HTERT RPE-1 (cell line): ENCODE results near the gene HMGCL.
"Not testable (repeated sequence)": the region's sequence is repeated elsewhere in the genome, so short reads cannot be mapped to it uniquely, and the experiment has no call there.

Experiments used
- in situ Hi-C: fragments of 300-500 bp; cut with MboI; formaldehyde crosslinking; loops from 4 replicates; pipeline ENCODE4 v1.14.3; 2020; ENCODE audit warnings: low sequenced_read_pairs

HMGCL gene

GRCh38 chr1:23825076-23825761, at the start of gene HMGCL:
Gene HMGCL, minus strand, starts transcription at chr1:23825429. Its CDS starts 14 bp downstream, at chr1:23825415.
- in situ Hi-C loops, result no loop called here

- in situ Hi-C loops, result no loop called here
These were observed 47.2 kb upstream of the HMGCL start for GRCh38 chr1:23872421-23872820.

GRCh38 chr1:23869051-23869450, 43.8 kb upstream of the HMGCL start:
- in situ Hi-C loops, result no loop called here

GRCh38 chr1:23868557-23869016, 43.4 kb upstream of the HMGCL start:
- in situ Hi-C loops, result no loop called here

GRCh38 chr1:23867895-23868556, 42.8 kb upstream of the HMGCL start, which contains the start of gene FUCA1:
Gene FUCA1, minus strand, starts transcription at chr1:23868290. Its CDS starts 4 bp downstream, at chr1:23868286.
- in situ Hi-C loops, result no loop called here

GRCh38 chr1:23867542-23867894, 42.3 kb upstream of the HMGCL start:
- in situ Hi-C loops, result no loop called here

GRCh38 chr1:23865543-23865930, 40.3 kb upstream of the HMGCL start:
- in situ Hi-C loops, result no loop called here

GRCh38 chr1:23864801-23865542, 39.7 kb upstream of the HMGCL start:
- in situ Hi-C loops, result no loop called here

- in situ Hi-C loops, result no loop called here
These were observed 37.4 kb upstream of the HMGCL start for GRCh38 chr1:23862640-23863039.

- in situ Hi-C loops, result no loop called here
These were observed 29.3 kb upstream of the HMGCL start for GRCh38 chr1:23854568-23854967.

- in situ Hi-C loops, result not testable (repeated sequence)
These were observed 27.9 kb upstream of the HMGCL start for GRCh38 chr1:23853124-23853523.

- in situ Hi-C loops, result not testable (repeated sequence)
These were observed 26.2 kb upstream of the HMGCL start for GRCh38 chr1:23851406-23851805.

- in situ Hi-C loops, result no loop called here
These were observed 23.7 kb upstream of the HMGCL start for GRCh38 chr1:23848673-23849616.

GRCh38 chr1:23847482-23848095, 22.4 kb upstream of the HMGCL start:
- in situ Hi-C loops, result not testable (repeated sequence)

- in situ Hi-C loops, result no loop called here
These were observed 19.9 kb upstream of the HMGCL start for GRCh38 chr1:23845163-23845562.

GRCh38 chr1:23843644-23844043, 18.4 kb upstream of the HMGCL start:
- in situ Hi-C loops, result no loop called here

- in situ Hi-C loops, result no loop called here
These were observed 13.2 kb upstream of the HMGCL start for GRCh38 chr1:23838401-23838866.

GRCh38 chr1:23837908-23838307, 12.7 kb upstream of the HMGCL start:
- in situ Hi-C loops, result no loop called here

GRCh38 chr1:23836037-23836436, 10.8 kb upstream of the HMGCL start:
- in situ Hi-C loops, result no loop called here

GRCh38 chr1:23834156-23834555, 8.9 kb upstream of the HMGCL start:
- in situ Hi-C loops, result not testable (repeated sequence)
